GM19463 (cell line): ENCODE results near the gene RALY.

Experiments used
- ATAC-seq: cut with Tn5 transposase; IDR thresholded peaks from one replicate; pipeline ENCODE4 v1.9.1; 2021; ENCODE audit warnings: mild to moderate bottlenecking, moderate library complexity; ENCODE audit not compliant: unreplicated experiment

Gene RALY

GRCh38 chr20:34100576-34100975 is 106.9 kb downstream of the RALY start:
- no peak for ATAC-seq

- ATAC-seq, result no peak
These were observed 108.6 kb downstream of the RALY start for GRCh38 chr20:34102342-34102741.

- no peak for ATAC-seq
These were observed 110.3 kb downstream of the RALY start for GRCh38 chr20:34104059-34104458.

GRCh38 chr20:34105978-34106675 is 112.4 kb downstream of the RALY start:
- no peak for ATAC-seq

GRCh38 chr20:34108616-34109174 is 115.0 kb downstream of the RALY start:
- ATAC-seq, result no peak

- no peak for ATAC-seq
These were observed 115.7 kb downstream of the RALY start for GRCh38 chr20:34109442-34109841.

GRCh38 chr20:34110025-34110744 is 116.5 kb downstream of the RALY start:
- ATAC-seq, result no peak

GRCh38 chr20:34110745-34111641 is 117.3 kb downstream of the RALY start:
- no peak for ATAC-seq

GRCh38 chr20:34111702-34112599 is 118.2 kb downstream of the RALY start, which contains the start of gene EIF2S2:
TSS of gene EIF2S2 (minus strand) at chr20:34112243. CDS start at chr20:34112110, 133 bp downstream.
- peak; percentile 86 for ATAC-seq

GRCh38 chr20:34112600-34113101 is 118.9 kb downstream of the RALY start:
- no peak for ATAC-seq

- no peak for ATAC-seq
These were observed 121.1 kb downstream of the RALY start for GRCh38 chr20:34114809-34115208.

- no peak for ATAC-seq
These were observed 121.5 kb downstream of the RALY start for GRCh38 chr20:34115232-34115631.

GRCh38 chr20:34120213-34120612 is 126.5 kb downstream of the RALY start:
- ATAC-seq, result no peak

- ATAC-seq, result no peak
These were observed 128.7 kb downstream of the RALY start for GRCh38 chr20:34122274-34122980.

GRCh38 chr20:34123309-34123708 is 129.6 kb downstream of the RALY start:
- ATAC-seq, result no peak

GRCh38 chr20:34124469-34125249 is 130.9 kb downstream of the RALY start:
- ATAC-seq, result no peak

- ATAC-seq, result no peak
These were observed 134.1 kb downstream of the RALY start for GRCh38 chr20:34127792-34128191.

GRCh38 chr20:34129518-34130162 is 135.9 kb downstream of the RALY start:
- no peak for ATAC-seq
